ENCODE data around the gene BANF1.

Gene BANF1

DNA sequence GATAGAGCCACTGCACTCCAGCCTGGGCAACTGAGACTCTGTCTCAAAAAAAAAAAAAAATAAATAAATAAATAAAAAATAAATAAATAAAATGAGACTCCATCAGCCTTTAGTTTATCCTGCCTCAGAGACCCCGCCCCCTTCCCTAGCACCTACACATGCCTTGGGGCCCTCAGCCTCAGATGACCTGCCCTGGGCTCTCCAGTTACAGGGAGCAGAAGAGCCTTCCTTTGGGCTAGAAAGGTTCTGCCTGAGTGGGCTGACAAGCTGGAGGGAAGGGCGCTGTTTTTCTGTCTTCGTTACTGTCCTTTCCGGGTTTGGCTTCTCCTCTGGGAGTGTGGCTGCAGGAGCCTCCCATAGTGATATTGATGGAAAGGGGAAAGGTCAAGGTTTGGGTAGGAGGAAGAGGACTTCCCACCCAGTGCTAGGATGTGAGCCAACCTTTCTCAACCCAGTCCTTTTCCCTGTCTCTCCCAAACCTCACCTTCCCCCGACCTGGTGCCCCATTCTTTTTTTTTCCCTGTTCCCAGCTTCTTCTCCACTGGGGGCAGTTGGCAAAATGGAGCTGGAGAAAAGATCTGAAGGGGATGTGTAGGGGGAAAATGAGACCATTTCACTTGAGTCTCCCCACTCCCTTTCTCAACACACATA lies 48.4 kb downstream of the BANF1 start:
- peak; percentile 14 for DNase-seq (ENCODE audit: low spot score)
- TF ChIP-seq, protein P1, sequence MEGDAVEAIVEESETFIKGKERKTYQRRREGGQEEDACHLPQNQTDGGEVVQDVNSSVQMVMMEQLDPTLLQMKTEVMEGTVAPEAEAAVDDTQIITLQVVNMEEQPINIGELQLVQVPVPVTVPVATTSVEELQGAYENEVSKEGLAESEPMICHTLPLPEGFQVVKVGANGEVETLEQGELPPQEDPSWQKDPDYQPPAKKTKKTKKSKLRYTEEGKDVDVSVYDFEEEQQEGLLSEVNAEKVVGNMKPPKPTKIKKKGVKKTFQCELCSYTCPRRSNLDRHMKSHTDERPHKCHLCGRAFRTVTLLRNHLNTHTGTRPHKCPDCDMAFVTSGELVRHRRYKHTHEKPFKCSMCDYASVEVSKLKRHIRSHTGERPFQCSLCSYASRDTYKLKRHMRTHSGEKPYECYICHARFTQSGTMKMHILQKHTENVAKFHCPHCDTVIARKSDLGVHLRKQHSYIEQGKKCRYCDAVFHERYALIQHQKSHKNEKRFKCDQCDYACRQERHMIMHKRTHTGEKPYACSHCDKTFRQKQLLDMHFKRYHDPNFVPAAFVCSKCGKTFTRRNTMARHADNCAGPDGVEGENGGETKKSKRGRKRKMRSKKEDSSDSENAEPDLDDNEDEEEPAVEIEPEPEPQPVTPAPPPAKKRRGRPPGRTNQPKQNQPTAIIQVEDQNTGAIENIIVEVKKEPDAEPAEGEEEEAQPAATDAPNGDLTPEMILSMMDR (IDR thresholded peaks at IDR 0.05; ENCODE audit: extremely low read depth, insufficient read depth, missing control alignments), result no peak
- in situ Hi-C loops (cut with MboI; ENCODE audit: low pct_unique_long_range_greater_than_20kb, low sequenced_read_pairs, unreplicated experiment), result no loop called here

DNA sequence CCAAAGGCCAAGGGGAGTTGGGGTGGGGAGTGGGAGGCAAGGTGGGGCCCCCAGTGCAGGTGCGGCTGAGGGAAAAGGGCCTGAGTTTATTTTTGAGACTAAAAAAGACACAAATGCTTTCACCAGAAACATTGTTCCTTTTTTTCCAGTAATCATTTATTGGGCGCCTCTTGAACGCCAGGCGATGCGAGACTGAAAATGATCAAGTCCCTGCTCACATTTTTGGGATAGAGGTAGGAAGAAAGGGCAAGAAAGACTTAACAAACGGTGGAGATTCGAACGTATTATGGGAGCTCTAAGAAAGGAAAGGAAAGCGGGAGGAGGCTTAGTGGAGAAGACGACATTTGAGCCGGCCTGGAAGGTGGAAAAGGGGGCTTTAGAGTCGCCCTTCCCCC lies 49.1 kb downstream of the BANF1 start:
- TF ChIP-seq, protein P1 (IDR thresholded peaks at IDR 0.05; ENCODE audit: extremely low read depth, insufficient read depth, missing control alignments), result no peak
- in situ Hi-C loops (cut with MboI; ENCODE audit: low pct_unique_long_range_greater_than_20kb, low sequenced_read_pairs, unreplicated experiment), result no loop called here
- DNase-seq (ENCODE audit: low spot score), result no peak

DNA sequence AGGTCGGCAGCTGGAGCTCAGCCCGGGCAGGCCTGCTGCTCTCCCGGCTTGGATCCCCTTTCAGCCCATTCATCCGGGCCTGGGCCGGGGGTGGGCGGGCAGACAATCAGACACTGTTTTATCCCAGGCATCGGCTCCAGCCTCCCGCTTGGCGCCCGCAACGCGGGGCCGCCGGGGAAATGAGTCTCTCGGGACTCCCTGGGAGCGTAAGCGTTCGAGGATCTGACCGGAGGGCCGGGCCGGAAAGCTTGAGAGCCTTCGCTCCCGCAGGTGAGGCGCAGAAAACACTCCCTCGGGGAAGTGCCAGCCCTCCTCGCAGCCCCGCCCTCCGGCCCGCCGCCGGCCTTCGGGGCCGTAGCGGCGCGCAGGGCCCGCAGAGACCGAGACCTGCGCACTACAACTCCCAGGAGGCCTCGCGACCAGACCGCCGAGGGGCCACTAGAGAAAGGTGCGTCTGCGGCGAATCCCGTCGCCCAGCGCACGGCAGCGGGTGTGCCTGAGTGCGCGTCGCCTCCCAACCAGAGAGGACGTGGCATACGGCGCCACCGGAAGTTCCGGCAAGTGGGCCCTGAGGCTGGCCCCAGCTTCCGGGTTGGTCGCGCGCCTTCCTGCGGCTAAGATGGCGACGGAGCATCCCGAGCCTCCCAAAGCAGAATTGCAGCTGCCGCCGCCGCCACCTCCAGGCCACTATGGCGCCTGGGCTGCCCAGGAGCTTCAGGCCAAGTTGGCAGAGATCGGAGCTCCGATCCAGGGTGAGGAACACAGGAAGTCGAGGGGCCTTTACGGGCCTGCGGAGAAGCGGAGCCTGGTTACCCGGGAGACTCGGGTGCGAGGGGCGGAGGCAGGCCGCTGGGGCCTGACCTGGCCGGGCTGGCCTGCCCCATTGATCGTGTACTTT lies 49.7 kb downstream of the BANF1 start, which contains the start of gene SF3B2:
Gene SF3B2, plus strand, starts transcription at position 599 of the 898 bp plus-strand sequence. Its CDS starts 21 bp downstream, at position 620.
- peak; percentile 98 for DNase-seq (ENCODE audit: low spot score)
- in situ Hi-C loops (cut with MboI; ENCODE audit: low pct_unique_long_range_greater_than_20kb, low sequenced_read_pairs, unreplicated experiment), result no loop called here
- TF ChIP-seq, protein P1 (IDR thresholded peaks at IDR 0.05; ENCODE audit: extremely low read depth, insufficient read depth, missing control alignments), result no peak

DNA sequence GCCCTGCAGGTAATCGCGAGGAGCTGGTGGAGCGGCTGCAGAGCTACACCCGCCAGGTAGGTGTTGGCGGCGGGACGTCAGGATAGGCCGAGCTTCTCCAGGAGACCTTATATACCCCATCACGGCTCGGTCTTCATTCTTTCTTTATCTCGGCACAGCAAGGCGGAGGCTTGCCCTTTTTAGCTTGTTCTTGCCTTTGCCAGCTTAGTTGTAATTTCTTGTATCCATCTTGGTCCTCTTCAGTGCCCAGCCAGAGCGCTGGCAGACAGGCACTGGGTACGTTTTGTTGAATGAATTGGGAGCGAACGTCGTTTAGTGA lies 50.3 kb downstream of the BANF1 start:
- no peak for DNase-seq (ENCODE audit: low spot score)
- TF ChIP-seq, protein P1 (IDR thresholded peaks at IDR 0.05; ENCODE audit: extremely low read depth, insufficient read depth, missing control alignments), result no peak
- in situ Hi-C loops (cut with MboI; ENCODE audit: low pct_unique_long_range_greater_than_20kb, low sequenced_read_pairs, unreplicated experiment), result no loop called here

Measured in GM13977 (cell line).